Erythroblast (primary cell): ENCODE measurements around the gene MIEF1.

Source experiments
- GATA1 ChIP-seq: IDR thresholded peaks from 2 replicates; pipeline ENCODE4 v1.6.1; 2011; ENCODE audit warnings: low read depth, mild to moderate bottlenecking, control low read depth, low read length, moderate library complexity
- POLR2A ChIP-seq: IDR thresholded peaks from 2 replicates; pipeline ENCODE4 v1.6.1; 2011; ENCODE audit warnings: mild to moderate bottlenecking, low read length

DNA sequence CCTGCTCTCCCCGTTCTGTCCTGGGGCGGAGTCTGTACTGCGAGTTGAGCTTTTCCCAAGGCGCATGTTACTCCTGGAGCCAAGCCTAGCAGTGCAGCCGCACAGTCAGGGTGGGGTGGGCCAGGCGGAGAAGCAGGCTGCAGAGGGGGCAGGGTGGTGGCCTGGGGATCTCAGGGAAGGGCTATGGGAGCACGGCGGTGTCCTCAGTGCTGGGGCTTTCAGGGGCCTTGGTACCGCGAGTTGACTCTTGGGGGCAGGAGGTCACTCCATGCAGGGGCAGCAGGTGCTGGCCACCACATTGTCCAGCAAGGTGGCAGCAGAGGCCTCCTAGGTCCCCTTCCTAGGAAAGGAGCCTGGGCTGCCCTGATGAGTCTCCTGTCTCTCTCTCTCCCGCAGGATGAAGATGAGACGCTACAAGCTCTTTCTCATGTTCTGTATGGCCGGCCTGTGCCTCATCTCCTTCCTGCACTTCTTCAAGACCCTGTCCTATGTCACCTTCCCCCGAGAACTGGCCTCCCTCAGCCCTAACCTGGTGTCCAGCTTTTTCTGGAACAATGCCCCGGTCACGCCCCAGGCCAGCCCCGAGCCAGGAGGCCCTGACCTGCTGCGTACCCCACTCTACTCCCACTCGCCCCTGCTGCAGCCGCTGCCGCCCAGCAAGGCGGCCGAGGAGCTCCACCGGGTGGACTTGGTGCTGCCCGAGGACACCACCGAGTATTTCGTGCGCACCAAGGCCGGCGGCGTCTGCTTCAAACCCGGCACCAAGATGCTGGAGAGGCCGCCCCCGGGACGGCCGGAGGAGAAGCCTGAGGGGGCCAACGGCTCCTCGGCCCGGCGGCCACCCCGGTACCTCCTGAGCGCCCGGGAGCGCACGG lies 14.9 kb upstream of the MIEF1 start:
- TF ChIP-seq POLR2A = no peak
- no peak for TF ChIP-seq GATA1
